ENCODE data around the gene MTUS2.
"Not testable (repeated sequence)": the region's sequence is repeated elsewhere in the genome, so short reads cannot be mapped to it uniquely, and the experiment has no call there.

MTUS2 gene

GRCh38 chr13:29345860-29346582, 525.9 kb downstream of the MTUS2 start:
- not testable (repeated sequence) for DNase-seq

GRCh38 chr13:29355029-29355428, 534.9 kb downstream of the MTUS2 start:
- DNase-seq, result no peak

- DNase-seq, result no peak
These were observed 539.0 kb downstream of the MTUS2 start for GRCh38 chr13:29359181-29359580.

GRCh38 chr13:29361716-29362115, 541.6 kb downstream of the MTUS2 start:
- DNase-seq, result no peak

GRCh38 chr13:29362849-29363604, 542.9 kb downstream of the MTUS2 start:
- DNase-seq, result peak in 1 of 2 donors; percentile 49

GRCh38 chr13:29369060-29369743, 549.1 kb downstream of the MTUS2 start:
- DNase-seq, result peak in 1 of 2 donors; percentile 34

- DNase-seq, result no peak
These were observed 559.1 kb downstream of the MTUS2 start for GRCh38 chr13:29379281-29379680.

GRCh38 chr13:29379865-29380264, 559.7 kb downstream of the MTUS2 start:
- DNase-seq, result no peak

- no peak for DNase-seq
These were observed 561.9 kb downstream of the MTUS2 start for GRCh38 chr13:29382021-29382420.

- DNase-seq, result no peak
These were observed 563.3 kb downstream of the MTUS2 start for GRCh38 chr13:29383476-29383875.

GRCh38 chr13:29384466-29384865, 564.3 kb downstream of the MTUS2 start:
- DNase-seq, result no peak

- no peak for DNase-seq
These were observed 564.7 kb downstream of the MTUS2 start for GRCh38 chr13:29384871-29385270.

- no peak for DNase-seq
These were observed 566.1 kb downstream of the MTUS2 start for GRCh38 chr13:29386246-29386645.

- not testable (repeated sequence) for DNase-seq
These were observed 570.5 kb downstream of the MTUS2 start for GRCh38 chr13:29390598-29390997.

- DNase-seq, result no peak
These were observed 576.3 kb downstream of the MTUS2 start for GRCh38 chr13:29396446-29396845.

GRCh38 chr13:29397265-29397664, 577.1 kb downstream of the MTUS2 start:
- DNase-seq, result no peak

GRCh38 chr13:29402166-29402636, 582.1 kb downstream of the MTUS2 start:
- no peak for DNase-seq

GRCh38 chr13:29405401-29405800, 585.3 kb downstream of the MTUS2 start:
- DNase-seq, result no peak

GRCh38 chr13:29411481-29411880, 591.3 kb downstream of the MTUS2 start:
- DNase-seq, result no peak

- no peak for DNase-seq
These were observed 597.9 kb downstream of the MTUS2 start for GRCh38 chr13:29418026-29418425.

- DNase-seq, result no peak
These were observed 601.0 kb downstream of the MTUS2 start for GRCh38 chr13:29421118-29421517.

GRCh38 chr13:29422015-29422414, 601.9 kb downstream of the MTUS2 start:
- DNase-seq, result no peak

- no peak for DNase-seq
These were observed 602.9 kb downstream of the MTUS2 start for GRCh38 chr13:29423050-29423449.

GRCh38 chr13:29427937-29428309, 607.8 kb downstream of the MTUS2 start:
- DNase-seq, result no peak

Data from CD4-positive, alpha-beta T cell treated with Interleukin-4 for 1 hour (primary cell).